Measurements from ENCODE around the gene RAPGEF3.

DNA sequence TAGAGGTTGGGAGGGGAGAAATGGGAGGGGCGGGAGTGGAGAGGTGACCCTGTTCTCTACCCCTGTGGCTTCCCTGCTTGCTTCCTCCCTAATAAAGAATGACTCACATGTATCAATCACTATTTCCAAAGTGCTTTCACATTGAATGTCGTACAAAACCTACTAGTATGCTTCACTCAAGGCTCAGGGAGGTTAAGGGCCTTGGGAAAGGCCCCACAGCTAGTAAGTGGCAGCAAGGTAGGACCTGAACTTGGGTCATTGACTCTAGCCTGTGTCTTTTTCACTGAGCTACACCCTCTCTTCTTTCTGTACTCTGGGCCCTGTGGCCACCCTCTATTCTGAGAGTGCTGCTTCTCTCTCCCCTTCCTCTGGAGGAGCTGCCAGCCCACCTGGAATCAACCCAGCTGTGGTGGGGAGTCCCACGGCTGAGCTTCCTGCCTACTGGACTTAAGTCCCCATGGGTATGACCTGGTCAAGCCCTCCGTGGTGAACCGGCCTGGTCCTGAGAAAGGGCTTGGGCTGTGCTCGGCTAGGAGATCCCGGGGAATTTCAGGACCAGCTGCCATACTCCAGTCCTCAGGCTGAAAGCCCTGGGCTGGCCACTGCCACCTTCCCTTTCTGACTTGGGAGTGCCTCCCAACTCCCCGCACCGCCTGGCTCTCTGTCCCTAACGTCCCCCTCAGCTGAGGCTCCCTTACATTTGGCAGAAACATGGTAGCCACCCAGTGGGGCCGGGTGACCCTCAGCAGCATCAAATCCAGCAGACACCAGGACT is 27.4 kb upstream of the RAPGEF3 start:
- TF ChIP-seq POLR2A (IDR thresholded peaks at IDR 0.05; ENCODE audit: extremely low read depth, insufficient read length), result no peak
- TF ChIP-seq, protein P1, sequence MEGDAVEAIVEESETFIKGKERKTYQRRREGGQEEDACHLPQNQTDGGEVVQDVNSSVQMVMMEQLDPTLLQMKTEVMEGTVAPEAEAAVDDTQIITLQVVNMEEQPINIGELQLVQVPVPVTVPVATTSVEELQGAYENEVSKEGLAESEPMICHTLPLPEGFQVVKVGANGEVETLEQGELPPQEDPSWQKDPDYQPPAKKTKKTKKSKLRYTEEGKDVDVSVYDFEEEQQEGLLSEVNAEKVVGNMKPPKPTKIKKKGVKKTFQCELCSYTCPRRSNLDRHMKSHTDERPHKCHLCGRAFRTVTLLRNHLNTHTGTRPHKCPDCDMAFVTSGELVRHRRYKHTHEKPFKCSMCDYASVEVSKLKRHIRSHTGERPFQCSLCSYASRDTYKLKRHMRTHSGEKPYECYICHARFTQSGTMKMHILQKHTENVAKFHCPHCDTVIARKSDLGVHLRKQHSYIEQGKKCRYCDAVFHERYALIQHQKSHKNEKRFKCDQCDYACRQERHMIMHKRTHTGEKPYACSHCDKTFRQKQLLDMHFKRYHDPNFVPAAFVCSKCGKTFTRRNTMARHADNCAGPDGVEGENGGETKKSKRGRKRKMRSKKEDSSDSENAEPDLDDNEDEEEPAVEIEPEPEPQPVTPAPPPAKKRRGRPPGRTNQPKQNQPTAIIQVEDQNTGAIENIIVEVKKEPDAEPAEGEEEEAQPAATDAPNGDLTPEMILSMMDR (IDR thresholded peaks at IDR 0.05; ENCODE audit: low read depth, low read length), result no peak
- TF ChIP-seq, protein P2, sequence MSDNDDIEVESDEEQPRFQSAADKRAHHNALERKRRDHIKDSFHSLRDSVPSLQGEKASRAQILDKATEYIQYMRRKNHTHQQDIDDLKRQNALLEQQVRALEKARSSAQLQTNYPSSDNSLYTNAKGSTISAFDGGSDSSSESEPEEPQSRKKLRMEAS (IDR thresholded peaks at IDR 0.05; ENCODE audit: low read depth, low read length), result no peak
- no peak for TF ChIP-seq MYC (IDR thresholded peaks at IDR 0.05; ENCODE audit: low read depth, low read length)
